Activated naive CD8-positive, alpha-beta T cell treated with anti-CD3 and anti-CD28 coated beads, Interleukin-2, amount 10 ng/mL, durations not matched to agents 7 days and 5 days (primary cell): Measurements from ENCODE around the gene C16orf96. TPM values are rescaled to one million over a fixed set of nuclear protein-coding genes. Genes with fewer than 3 reads are reported as not detected.

Experiments
- ATAC-seq: fragments of 150-1000 bp; cut with Tn5 transposase; one replicate; pipeline ENCODE4 v1.10.0; 2021; ENCODE audit warnings: low read depth, moderate library complexity
- POLR2A ChIA-PET: fragments of 350-600 bp; sonication (Branson Sonifier 250); formaldehyde crosslinking; loops from one replicate; lab custom pipeline; 2021; ENCODE audit warnings: antibody characterized with exemption; lab: Charles Lee
- DNase-seq: peaks from one replicate; pipeline ENCODE4 v3.0.0; 2021
- H3K27ac Mint-ChIP-seq: one replicate; pipeline ENCODE4 v1.8.0; 2022; ENCODE audit warnings: mild to moderate bottlenecking, mixed read lengths
- H3K27me3 Mint-ChIP-seq: one replicate; pipeline ENCODE4 v1.8.0; 2022; ENCODE audit warnings: mild to moderate bottlenecking, moderate library complexity, mixed read lengths
- H3K36me3 Mint-ChIP-seq: one replicate; pipeline ENCODE4 v1.8.0; 2021; ENCODE audit warnings: mild to moderate bottlenecking, mixed read lengths
- H3K4me1 Mint-ChIP-seq: one replicate; pipeline ENCODE4 v1.8.0; 2021; ENCODE audit warnings: mixed read lengths
- H3K4me3 Mint-ChIP-seq: one replicate; pipeline ENCODE4 v1.8.0; 2022; ENCODE audit warnings: mild to moderate bottlenecking, moderate library complexity, mixed read lengths
- H3K9me3 Mint-ChIP-seq: one replicate; pipeline ENCODE4 v1.8.0; 2021; ENCODE audit warnings: mixed read lengths
- total RNA-seq, 2 experiments: library from RNA; stranded (reverse); gene quantifications; one replicate each; pipeline ENCODE4 v1.2.3, GENCODE V29; 2021

The C16orf96 gene
- total RNA-seq, 2 experiments from 2014 or later, result 0.08 to 0.17 TPM

DNA sequence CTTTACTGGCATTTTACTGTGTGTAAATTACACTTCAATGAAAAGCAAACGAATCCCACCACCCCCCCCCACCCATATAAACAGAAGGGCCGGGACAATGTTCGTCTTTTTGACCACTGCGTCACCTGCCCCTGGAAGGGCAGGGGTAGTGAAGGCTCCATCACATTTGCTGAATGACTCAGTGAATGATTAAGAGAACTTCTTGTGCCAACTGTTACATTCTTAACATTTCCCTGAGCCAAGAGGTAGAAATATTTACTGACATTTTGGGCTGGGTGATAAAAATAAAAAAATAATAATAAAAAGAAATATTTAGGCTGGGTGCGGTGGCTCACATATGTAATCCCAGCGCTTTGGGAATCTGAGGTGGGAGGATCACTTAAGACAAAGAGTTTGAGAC lies 24.1 kb downstream of the C16orf96 start:
- Mint-ChIP-seq H3K9me3 (no peaks in the 10 kb centered on the region), H3K27ac (no peak overlapping the region), H3K36me3 (no peaks in the 10 kb centered on the region), H3K27me3 (no peaks in the 10 kb centered on the region), H3K4me3 (no peak overlapping the region), H3K4me1 (no peaks in the 10 kb centered on the region)
- no peak for DNase-seq
- POLR2A ChIA-PET, result no interaction called here
- ATAC-seq, result no peak

DNA sequence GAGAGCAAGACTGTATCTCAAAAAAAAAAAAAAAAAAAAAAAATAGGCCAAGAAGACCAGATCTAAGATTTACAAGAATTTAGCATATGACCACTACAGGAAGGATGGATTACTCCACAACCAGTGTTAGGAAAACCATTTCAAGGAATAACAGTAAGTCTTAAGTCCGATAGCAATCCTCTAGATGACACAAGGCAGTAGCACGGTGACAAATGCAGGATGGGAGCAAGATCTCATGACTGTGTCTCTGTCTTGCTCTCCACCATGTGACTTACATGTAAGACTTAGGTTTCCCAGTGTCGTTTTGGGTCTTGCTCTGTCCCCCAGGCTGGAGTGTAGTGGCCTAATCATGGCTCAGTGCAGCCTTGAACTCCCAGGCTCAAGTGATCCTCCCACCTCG lies 27.8 kb downstream of the C16orf96 start:
- no peak for DNase-seq
- no peak overlapping the region for H3K4me3 Mint-ChIP-seq
- POLR2A ChIA-PET, result no interaction called here
- H3K27me3 Mint-ChIP-seq, result peaks cover 17% of the 10 kb centered on the region
- peaks cover 2% of the 10 kb centered on the region for H3K9me3 Mint-ChIP-seq
- peaks cover 2% of the 10 kb centered on the region for H3K36me3 Mint-ChIP-seq
- H3K27ac Mint-ChIP-seq, result no peak overlapping the region
- no peak for ATAC-seq
- peaks cover 4% of the 10 kb centered on the region for H3K4me1 Mint-ChIP-seq

DNA sequence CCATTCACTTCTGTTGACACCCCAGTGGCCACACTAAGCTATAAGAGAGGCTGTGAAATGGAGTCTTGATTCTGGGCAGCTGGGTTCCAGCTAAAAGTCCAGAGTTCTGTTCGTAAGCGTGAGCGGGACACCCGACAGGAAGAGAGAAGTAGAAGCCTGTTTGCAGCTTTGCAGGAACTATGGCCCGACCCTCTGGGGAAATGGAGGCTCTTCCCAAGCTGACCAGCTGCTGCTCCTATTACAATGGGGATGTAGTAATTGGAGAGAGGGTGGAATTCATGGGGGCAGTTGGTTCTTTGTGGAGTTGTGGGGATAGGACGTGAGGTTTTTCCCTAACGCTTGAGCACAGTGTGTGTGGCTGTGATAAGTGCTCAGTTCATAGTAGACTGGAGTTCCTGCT lies 30.2 kb downstream of the C16orf96 start:
- Mint-ChIP-seq H3K4me3 (no peak overlapping the region), H3K27ac (no peak overlapping the region), H3K4me1 (peaks cover 4% of the 10 kb centered on the region), H3K9me3 (peaks cover 2% of the 10 kb centered on the region), H3K36me3 (peaks cover 2% of the 10 kb centered on the region), H3K27me3 (peaks cover 17% of the 10 kb centered on the region)
- ATAC-seq (no peak), DNase-seq (no peak)
- POLR2A ChIA-PET, result no interaction called here

DNA sequence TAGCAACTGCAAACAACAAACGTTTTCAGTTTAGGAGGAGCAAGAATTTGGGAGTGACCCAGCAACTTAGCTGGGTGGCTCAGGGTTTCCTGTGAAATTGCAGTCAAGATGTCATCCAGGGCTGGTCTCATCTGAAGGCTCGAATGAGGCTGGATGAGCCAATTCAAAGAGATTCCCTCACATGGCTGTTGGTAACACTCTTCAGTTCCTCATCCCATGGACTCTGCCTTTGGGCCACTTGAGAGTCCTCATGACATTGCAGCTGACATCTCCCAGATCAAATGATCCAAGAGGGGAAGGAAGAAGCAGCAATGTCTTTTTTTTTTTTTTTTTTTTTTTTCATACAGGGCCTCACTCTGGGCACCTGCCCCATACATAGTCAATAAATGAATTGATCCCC lies 32.2 kb downstream of the C16orf96 start:
- POLR2A ChIA-PET, result interaction anchor here (0.6 to 1.1 kb wide), 3 partner anchors 25 to 112 kb away, joined by 3 to 4 read pairs (median 3); partner anchors contain the start of gene HMOX2
- H3K27ac Mint-ChIP-seq, result no peak overlapping the region
- no peak overlapping the region for H3K4me3 Mint-ChIP-seq
- peaks cover 17% of the 10 kb centered on the region for H3K27me3 Mint-ChIP-seq
- peaks cover 2% of the 10 kb centered on the region for H3K9me3 Mint-ChIP-seq
- H3K36me3 Mint-ChIP-seq, result peaks cover 2% of the 10 kb centered on the region
- DNase-seq (no peak), ATAC-seq (no peak)
- H3K4me1 Mint-ChIP-seq, result peaks cover 4% of the 10 kb centered on the region

DNA sequence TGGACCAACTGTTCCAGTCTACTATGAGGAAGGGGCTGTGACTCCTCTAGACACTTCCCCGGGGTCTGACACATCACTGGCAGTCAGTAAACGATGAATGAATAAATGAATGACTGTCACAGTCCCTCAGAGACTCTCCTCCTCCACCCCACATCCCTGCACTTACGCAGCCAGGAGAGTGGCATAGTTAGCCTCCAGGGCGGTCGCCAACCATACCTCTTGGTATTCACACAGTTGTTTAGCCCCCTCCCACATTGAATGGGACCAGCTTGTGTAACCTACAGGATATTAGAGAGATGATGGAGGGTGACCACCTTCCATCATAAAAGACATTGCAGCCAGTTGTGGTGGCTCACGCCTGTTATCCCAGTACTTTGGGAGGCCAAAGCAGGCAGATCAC lies 32.8 kb downstream of the C16orf96 start:
- Mint-ChIP-seq H3K4me3 (no peak overlapping the region), H3K9me3 (peaks cover 2% of the 10 kb centered on the region), H3K4me1 (peaks cover 4% of the 10 kb centered on the region), H3K27me3 (peaks cover 17% of the 10 kb centered on the region), H3K36me3 (peaks cover 2% of the 10 kb centered on the region), H3K27ac (no peak overlapping the region)
- ATAC-seq (no peak), DNase-seq (no peak)
- POLR2A ChIA-PET, result no interaction called here

DNA sequence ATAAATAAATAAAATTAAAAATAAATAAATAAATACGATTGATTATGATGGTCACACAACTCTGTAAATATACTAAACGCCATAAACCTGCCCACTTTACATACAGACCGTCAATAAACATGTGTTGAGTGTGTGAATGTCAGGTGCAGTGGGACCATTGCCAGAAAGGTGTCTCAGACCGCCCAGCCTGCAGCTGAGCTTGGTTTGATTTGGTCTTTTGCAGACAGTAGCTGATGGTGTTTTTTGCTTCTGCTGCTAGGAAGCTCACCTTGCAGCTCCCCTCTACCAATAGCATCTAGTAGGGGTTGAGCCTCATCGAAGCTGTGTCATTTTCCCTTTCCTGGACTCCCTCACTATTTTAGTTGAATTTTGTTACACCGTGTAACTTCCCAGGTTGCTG lies 35.1 kb downstream of the C16orf96 start:
- H3K4me1 Mint-ChIP-seq, result no peaks in the 10 kb centered on the region
- POLR2A ChIA-PET, result interaction anchor here (0.6 kb wide), 1 partner anchor 145 kb away, joined by 6 read pairs; no protein-coding TSS in a partner anchor
- ATAC-seq (no peak), DNase-seq (no peak)
- H3K9me3 Mint-ChIP-seq, result peaks cover 2% of the 10 kb centered on the region
- peaks cover 10% of the 10 kb centered on the region for H3K27me3 Mint-ChIP-seq
- H3K36me3 Mint-ChIP-seq, result peaks cover 2% of the 10 kb centered on the region
- H3K4me3 Mint-ChIP-seq, result no peak overlapping the region
- no peak overlapping the region for H3K27ac Mint-ChIP-seq

DNA sequence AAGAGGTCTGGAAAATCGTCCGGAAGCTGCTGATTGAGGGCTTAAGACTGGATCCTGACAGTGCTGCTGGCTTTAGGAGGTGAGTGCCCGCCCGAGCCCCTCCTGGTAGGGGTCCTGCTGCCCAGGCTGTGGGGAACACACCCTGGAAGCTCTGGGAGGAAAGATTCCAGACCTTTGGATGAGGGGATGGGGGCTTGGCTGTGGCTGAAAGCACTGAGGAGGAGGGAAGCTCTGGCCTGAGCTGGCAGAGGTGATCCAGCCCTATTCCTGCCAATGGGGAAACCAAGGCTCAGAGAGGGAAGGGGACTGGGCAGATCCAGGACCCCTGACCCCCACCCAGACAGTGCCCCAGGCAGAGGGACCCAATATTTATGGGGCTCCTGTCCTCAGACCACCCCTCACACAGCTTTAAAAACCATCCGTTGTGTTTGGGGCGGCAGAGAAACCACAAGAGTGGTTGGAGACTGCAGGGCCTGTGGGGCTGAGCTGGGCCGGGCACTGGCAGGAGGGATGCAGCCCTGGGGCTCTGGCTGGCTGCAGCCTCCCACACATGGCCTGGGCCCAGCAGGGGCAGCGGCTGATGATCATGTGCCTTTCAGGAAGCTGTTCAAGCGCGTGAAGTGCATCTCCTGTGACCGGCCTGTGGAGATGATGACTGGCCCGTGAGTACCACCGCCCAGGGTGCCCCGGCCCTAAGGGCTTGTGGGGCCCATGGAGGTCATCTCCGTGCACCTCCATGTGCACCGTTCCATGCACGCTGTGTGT lies 35.7 kb downstream of the C16orf96 start:
- H3K27ac Mint-ChIP-seq, result no peak overlapping the region
- no peak for DNase-seq
- no peak for ATAC-seq

DNA sequence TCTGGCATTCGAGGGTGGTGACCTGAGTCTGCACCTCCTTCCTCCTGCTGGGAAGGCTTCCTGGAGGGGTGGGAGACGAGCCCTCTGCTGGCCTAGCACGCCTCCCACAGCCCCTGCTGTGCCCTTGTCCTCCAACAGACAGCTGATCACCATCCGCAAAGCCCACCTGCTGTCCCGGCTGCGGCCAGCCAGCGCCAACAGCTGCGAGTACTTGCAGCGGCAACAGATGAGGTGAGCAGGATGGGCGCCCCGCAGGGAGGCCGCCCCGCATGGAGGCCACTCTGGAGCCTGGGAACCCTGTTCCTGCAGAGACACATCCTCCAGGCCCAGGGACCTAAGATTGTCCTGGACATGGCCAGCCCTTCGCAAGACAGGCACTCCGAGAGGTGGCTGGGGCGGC lies 36.9 kb downstream of the C16orf96 start:
- no peak for DNase-seq
- Mint-ChIP-seq H3K4me1 (no peaks in the 10 kb centered on the region), H3K27me3 (peaks cover 4% of the 10 kb centered on the region), H3K27ac (no peak overlapping the region), H3K9me3 (peaks cover 1% of the 10 kb centered on the region), H3K36me3 (peaks cover 2% of the 10 kb centered on the region), H3K4me3 (no peak overlapping the region)
- POLR2A ChIA-PET, result no interaction called here
- no peak for ATAC-seq

More for the DNA sequence above, 35.7 kb downstream of the C16orf96 start:
- POLR2A ChIA-PET, result interaction anchor here (0.6 kb wide), 2 partner anchors 14 to 146 kb away, joined by 3 to 6 read pairs; no protein-coding TSS in a partner anchor
- Mint-ChIP-seq H3K27me3 (peaks cover 5% of the 10 kb centered on the region), H3K4me3 (no peak overlapping the region), H3K9me3 (peaks cover 2% of the 10 kb centered on the region), H3K36me3 (peaks cover 2% of the 10 kb centered on the region), H3K4me1 (no peaks in the 10 kb centered on the region)

DNA sequence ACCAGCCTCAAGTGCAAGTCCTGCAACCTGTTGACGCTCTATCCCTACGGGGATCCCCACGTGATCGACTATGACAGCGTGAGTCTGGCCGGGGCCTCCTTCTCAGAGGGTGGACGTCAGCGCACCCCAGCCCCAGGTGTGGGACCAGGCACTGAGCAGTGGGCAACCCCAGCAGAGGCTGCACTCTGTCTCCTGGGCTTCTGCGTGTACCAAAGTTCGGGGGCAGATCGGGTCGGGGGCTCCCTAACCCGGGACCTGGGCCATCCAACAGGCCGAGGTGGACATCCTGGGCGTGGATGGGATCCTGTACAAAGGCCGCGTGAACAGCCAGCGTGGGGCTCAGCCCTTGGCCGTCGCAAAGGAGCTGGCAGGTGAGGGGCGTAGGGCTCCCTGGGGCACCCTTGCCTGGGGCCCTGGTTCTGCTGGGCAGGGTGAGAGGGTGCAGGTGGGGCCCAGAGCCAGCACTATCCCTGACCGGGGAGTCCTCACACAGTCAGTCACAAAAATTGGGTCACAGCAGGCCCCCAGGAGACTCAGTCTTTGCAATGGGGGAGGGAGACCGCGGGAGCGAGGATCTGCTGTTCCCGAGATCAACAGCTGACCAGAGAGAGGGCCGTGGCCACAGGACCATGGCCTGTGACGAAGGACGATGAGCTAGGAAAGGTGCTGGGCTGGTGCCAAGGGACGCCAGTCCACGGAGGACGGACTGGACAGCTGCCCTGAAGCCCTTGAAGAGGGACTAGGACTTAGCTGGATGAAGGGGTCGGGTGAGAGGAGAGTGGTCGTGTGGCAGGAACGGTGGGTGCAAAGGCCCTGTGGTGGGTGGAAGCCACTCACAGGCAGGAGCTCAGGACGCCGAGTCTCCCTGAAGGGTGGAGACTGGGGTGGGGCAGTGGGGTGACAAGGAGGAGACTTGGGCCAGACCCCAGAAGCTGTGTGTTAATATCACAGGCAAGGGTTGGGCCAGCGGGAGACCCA lies 38.6 kb downstream of the C16orf96 start:
- peaks cover 8% of the 10 kb centered on the region for H3K27me3 Mint-ChIP-seq
- H3K9me3 Mint-ChIP-seq, result no peaks in the 10 kb centered on the region
- no peak overlapping the region for H3K27ac Mint-ChIP-seq
- no peaks in the 10 kb centered on the region for H3K36me3 Mint-ChIP-seq
- DNase-seq, result no peak
- POLR2A ChIA-PET, result no interaction called here
- ATAC-seq, result no peak
- H3K4me1 Mint-ChIP-seq, result no peaks in the 10 kb centered on the region
- H3K4me3 Mint-ChIP-seq, result no peak overlapping the region

DNA sequence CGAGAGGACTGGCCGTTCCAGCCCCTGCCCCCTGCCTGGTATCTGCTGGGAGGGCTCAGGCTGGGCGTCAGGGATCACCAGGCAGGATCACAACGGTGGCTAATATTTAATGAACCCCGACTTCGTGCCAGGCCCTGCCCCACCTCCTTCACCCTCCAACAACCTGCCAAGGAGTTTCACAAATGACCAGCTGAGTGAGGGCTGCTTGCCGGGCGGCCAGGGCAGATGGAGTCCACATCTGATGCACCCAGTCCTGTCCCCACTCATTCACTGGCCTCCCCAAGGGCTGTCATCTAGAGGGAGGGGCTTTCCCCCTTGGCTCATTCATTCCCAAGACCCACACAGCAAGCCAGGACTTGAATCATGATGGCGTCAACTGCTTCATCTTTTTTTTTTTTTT lies 41.0 kb downstream of the C16orf96 start:
- no peaks in the 10 kb centered on the region for H3K4me1 Mint-ChIP-seq
- no peak overlapping the region for H3K4me3 Mint-ChIP-seq
- DNase-seq (no peak), ATAC-seq (no peak)
- peaks cover 8% of the 10 kb centered on the region for H3K27me3 Mint-ChIP-seq
- H3K9me3 Mint-ChIP-seq, result no peaks in the 10 kb centered on the region
- POLR2A ChIA-PET, result no interaction called here
- no peak overlapping the region for H3K27ac Mint-ChIP-seq
- no peaks in the 10 kb centered on the region for H3K36me3 Mint-ChIP-seq

DNA sequence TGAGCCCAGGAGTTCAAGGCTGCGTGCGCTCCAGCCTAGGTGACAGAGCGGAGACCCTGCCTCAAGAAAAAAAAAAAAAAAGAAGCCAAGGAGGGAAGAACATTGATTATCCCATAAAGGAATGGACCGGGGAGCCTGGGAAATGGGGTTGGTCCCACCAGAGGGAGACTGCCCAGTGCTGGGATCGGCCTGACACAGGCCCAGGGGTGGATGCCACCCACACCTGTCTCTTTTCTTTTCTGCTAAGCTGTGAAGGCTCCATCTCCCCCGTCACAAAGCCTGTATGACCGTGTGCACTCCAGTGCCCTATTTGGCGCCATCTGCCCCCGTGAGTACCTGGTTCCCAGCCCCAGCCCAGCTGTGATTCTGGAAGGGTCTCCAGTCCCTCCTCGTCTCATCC lies 42.9 kb downstream of the C16orf96 start:
- H3K9me3 Mint-ChIP-seq, result no peaks in the 10 kb centered on the region
- peaks cover 8% of the 10 kb centered on the region for H3K27me3 Mint-ChIP-seq
- DNase-seq (no peak), ATAC-seq (no peak)
- no peaks in the 10 kb centered on the region for H3K36me3 Mint-ChIP-seq
- POLR2A ChIA-PET, result interaction anchor here (0.6 to 1.6 kb wide), 3 partner anchors 14 to 125 kb away, joined by 3 read pairs; partner anchors contain the start of gene NMRAL1
- no peak overlapping the region for H3K27ac Mint-ChIP-seq
- no peaks in the 10 kb centered on the region for H3K4me1 Mint-ChIP-seq
- H3K4me3 Mint-ChIP-seq, result no peak overlapping the region

DNA sequence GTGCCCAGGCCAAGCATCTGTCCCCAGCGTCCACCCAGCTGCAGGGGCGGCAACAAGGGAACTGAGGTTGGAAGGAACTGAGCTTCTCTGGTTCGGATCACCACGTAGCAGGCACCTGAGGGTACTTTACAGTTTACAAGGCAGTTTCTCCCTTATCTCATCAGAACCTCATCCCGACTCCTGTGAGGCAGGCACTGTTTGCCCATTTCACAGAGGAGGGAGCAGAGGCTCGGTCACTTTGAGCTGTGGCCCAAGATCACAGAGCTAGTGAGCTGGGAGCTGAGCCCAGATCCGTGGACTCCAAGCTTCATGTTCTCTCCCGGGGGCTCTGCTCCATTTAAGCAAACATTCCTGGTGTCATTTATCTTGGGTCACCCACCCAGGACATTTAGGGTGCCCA lies 43.4 kb downstream of the C16orf96 start:
- Mint-ChIP-seq H3K4me1 (no peaks in the 10 kb centered on the region), H3K27me3 (peaks cover 8% of the 10 kb centered on the region), H3K36me3 (no peaks in the 10 kb centered on the region), H3K9me3 (no peaks in the 10 kb centered on the region), H3K27ac (no peak overlapping the region), H3K4me3 (no peak overlapping the region)
- no peak for DNase-seq
- ATAC-seq, result no peak
- POLR2A ChIA-PET, result interaction anchor here (0.7 to 1.6 kb wide), 2 partner anchors 13 to 17 kb away, joined by 3 read pairs; no protein-coding TSS in a partner anchor
